GM18511 (cell line): ENCODE measurements around the gene TST.

Source experiments
- ATAC-seq: cut with Tn5 transposase; IDR thresholded peaks from one replicate; pipeline ENCODE4 v1.9.1; 2021; ENCODE audit warnings: mild to moderate bottlenecking, moderate library complexity; ENCODE audit not compliant: unreplicated experiment

The TST gene

GRCh38 chr22:37032535-37033460 is 13.6 kb upstream of the TST start:
- ATAC-seq: no peak

- ATAC-seq: no peak
Measured at GRCh38 chr22:37032134-37032534, 12.9 kb upstream of the TST start.

DNA sequence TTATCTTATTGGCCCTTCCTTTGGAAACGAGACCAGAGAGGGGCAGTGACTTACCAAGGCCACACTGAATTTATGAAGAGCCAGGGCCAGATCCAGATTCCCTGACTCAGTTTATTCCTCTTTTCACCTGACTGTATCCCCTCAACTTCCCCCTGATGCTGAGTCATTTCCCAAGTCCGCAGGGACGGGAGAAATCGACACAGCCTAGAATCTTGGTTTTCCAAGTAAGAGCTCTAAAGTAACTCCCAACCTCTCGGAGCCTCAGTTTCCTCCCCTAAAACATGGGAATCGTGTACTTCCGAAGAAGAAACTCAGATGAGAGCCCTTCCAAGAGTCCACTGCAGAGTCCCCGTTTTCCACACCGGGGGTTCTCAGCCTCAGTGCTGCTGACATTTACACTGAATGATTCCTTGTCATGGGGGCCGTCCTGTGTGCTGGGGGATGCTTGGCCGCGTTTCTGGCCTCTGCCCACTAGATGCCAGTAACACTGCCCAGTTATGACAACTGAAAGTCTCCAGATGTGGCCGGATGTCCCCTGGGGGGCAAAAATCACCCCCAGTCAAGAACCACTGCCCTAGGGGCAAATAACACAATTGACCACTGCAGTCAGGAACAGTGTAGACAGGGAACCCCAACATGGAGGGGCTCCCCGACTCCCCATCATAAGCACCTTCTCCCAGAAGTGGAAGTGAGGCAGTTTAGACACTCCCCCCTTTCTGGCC is 11.5 kb upstream of the TST start:
- no peak for ATAC-seq

DNA sequence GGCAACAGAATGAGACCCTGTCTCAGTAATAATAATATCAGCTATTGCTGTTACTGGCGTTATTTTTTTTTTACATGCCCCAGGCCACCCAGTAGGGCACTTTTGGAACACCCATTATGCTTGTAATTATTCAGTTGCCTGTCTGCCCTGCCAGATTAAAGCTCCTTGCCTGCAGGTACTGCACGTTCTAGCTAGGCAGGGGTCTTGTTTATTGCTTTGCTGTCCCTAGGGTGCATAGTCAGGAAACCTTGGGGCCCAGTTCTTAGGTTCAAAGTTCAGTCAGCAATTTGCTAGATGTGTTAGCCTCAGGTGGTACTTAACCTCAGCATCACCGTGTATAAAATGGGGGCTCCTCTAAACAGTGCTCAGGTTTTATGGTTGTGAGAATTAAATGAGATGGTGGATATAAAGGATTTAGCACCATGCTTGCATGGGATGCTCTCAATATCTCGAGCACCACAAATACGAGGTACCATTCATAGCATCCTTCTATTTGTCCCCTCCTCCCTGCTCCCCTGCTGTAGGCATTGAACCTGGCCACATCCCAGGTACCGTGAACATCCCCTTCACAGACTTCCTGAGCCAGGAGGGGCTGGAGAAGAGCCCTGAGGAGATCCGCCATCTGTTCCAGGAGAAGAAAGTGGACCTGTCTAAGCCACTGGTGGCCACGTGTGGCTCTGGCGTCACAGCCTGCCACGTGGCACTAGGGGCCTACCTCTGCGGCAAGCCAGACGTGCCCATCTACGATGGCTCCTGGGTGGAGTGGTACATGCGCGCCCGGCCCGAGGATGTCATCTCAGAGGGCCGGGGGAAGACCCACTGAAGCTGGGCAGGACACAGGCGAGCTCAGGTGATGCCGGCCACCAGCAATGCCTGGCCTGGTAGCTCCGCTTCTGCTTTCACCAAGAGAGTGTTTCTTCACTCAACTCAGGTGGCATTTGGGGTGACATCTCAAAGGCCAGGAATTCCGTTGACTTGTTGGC is 9.7 kb upstream of the TST start:
- no peak for ATAC-seq

DNA sequence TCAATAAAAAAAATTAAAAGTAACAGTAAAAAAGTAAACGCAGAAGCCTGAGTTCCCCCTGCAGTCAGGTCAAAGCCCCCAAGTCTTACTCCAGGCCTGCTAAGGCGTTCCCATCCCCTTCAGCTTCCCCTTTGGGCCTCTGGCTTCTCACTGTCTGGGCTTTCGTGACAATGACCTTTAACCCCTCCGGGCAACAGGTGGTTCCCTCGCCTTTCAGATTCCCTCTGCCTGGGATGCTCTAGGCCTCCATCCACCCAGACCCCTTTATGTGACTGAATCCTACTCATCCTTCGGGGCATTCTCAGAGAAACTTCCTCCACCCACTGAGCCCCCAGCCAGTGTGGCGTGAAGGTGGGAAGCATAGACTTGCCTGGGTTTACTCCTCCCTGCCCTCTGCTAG is 8.3 kb upstream of the TST start:
- ATAC-seq: no peak

GRCh38 chr22:37026325-37026724 is 7.1 kb upstream of the TST start:
- no peak for ATAC-seq

DNA sequence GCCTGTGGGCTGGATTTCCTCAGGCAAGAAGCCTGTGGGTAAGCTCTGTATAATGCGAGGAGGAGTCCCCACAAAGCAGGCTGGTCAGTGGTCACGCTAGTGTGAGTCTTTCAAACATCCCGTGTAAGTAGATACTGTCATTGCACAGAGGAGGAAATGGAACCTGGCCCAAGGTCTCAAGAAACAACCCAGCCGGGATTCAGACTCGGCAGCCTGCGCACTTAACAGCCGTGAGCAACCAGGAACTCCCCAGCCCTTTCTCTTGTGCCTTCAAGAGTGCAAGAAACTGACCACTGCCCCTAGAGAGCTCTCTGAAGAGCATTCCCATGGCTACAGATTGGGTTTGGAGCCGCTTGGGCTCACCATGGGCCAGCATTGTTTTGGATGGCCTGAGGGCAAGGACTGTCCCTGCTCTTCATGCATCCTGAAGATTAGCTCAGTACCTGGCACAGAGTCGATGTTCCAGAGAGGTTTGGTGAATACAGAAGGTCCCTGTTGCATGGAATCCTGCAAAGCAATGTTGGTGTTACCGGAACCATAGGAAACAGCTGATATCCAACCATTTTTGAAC is 6.3 kb upstream of the TST start:
- ATAC-seq: no peak

DNA sequence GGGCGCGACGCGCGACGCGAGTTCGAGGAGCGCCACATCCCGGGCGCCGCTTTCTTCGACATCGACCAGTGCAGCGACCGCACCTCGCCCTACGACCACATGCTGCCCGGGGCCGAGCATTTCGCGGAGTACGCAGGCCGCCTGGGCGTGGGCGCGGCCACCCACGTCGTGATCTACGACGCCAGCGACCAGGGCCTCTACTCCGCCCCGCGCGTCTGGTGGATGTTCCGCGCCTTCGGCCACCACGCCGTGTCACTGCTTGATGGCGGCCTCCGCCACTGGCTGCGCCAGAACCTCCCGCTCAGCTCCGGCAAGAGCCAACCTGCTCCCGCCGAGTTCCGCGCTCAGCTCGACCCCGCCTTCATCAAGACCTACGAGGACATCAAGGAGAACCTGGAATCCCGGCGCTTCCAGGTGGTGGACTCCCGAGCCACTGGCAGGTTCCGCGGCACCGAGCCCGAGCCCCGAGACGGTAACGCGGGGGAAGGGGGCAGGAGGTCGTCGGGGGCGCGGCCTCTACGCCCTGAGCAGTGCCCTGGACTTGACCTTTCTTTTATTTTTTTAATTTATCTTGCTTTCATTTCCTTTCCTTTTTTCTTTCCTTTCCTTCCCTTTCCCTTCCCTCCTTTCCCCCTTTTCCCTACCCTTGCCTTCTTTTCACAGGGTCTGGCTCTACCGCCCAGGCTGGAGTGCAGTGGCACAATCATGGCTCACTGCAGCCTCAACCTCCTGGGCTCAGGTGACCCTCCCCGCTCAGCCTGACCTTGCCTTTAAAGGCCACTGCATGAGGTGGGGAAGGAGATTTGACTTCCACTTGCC is 5.3 kb upstream of the TST start:
- no peak for ATAC-seq

- ATAC-seq: no peak
Measured at GRCh38 chr22:37023743-37024338, 4.6 kb upstream of the TST start.

GRCh38 chr22:37022483-37023337 is 3.5 kb upstream of the TST start:
- ATAC-seq: no peak

- no peak for ATAC-seq
Measured at GRCh38 chr22:37021710-37022482, 2.6 kb upstream of the TST start.

- no peak for ATAC-seq
Measured at GRCh38 chr22:37021041-37021440, 1.8 kb upstream of the TST start.

DNA sequence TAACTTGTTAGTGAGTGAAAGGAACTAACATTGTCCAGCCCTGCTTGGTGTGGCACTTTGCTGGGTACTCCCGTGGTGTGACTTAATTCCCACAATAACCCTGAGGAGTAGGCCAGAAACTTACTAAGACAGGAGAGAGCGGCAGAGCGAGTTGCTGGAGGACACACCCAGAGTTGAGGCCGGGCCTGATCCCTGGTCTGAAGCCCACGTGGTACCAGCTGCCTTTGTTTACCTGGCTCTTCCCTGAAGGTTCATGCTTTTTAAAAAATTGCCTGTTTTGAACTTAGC is 889 bp upstream of the TST start:
- no peak for ATAC-seq

DNA sequence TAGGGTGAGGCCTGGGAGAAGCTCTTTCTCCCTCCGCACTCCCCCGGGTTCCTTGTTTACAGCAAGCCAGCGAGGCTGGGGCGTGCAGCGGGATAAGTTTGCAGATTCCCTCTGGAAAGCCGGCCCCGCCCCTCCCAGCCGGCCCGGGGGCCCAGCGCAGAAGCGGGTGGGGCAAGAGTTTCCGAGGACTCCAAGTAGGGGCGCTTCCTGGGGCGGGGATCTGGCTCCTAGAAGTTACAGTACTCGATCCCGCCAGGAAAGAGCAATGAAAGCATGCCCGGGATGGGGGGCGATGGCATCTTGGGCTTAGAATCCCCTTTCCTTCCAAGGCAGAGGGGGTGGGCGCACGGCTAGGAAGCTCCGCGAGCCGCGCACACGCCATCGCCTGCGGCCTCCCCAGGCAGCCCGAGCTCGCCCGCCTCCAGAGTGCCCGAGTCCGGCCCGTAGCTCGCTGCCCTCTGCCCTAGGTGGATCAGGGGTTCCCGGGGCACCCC is 385 bp downstream of the TST start:
- peak; percentile 20 for ATAC-seq

DNA sequence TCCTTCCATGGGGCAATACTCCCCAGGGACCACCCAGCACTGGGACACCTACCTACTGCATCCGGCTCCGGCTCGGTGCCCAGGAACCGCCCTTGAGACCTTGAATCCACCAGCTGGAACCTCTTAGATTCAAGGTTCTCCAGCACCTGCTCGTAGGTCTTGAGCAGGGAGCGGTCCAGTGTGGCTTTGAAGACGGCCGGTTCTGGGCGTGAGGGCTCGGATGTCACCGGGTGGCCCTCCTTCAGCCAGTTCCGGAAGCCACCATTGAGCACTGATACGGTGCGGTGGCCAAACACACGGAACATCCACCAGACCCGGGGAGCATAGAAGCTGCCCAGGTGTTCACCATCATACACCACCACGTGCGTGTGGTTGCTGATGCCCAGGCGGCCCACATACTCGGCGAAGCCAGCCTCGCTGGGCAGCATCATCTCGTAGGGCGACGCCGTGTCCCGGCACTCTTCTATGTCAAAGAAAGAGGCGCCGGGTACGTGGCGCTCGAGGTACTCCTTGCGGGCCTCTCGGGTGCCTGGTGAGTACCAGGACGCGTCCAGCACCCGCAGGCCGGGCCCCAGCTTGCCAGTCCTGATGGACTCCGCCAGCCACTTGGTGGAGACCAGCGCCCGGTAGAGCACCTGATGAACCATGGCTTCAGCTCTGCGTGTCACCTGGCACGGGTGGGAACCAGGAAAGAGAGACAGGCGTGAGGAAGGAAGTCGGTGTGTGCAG is 997 bp downstream of the TST start:
- ATAC-seq: no peak

DNA sequence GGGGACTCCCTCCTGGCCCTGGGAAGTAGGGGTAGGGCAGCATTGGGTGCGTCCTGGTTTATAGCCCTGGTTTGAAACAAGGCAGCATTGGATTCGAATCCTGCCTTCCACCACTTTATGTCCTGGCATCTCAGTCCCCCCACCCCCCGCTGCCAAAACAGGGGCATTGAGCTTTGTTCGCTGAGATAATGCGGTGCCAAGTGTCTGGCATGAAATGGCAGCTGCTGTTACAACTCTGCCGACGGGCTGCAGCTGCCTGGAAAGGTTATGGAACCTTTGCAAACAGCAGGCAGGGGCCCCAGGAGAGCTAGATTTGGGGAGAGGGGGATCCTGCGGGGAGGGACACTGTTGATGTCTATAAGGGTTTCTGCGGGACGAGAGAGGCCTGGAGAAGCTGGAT is 1.9 kb downstream of the TST start:
- no peak for ATAC-seq
